AG08395 (cell line): ENCODE results near the gene TEX29.

Experiments used
- DNase-seq: peaks from one replicate; pipeline ENCODE4 v3.0.0; 2012; ENCODE audit warnings: mixed read lengths, low spot score

Gene TEX29

GRCh38 chr13:111319998-111320911, at the start of gene TEX29:
TEX29 (plus strand) TSS chr13:111320642; CDS start chr13:111320891, 249 bp downstream.
- no peak for DNase-seq

DNA sequence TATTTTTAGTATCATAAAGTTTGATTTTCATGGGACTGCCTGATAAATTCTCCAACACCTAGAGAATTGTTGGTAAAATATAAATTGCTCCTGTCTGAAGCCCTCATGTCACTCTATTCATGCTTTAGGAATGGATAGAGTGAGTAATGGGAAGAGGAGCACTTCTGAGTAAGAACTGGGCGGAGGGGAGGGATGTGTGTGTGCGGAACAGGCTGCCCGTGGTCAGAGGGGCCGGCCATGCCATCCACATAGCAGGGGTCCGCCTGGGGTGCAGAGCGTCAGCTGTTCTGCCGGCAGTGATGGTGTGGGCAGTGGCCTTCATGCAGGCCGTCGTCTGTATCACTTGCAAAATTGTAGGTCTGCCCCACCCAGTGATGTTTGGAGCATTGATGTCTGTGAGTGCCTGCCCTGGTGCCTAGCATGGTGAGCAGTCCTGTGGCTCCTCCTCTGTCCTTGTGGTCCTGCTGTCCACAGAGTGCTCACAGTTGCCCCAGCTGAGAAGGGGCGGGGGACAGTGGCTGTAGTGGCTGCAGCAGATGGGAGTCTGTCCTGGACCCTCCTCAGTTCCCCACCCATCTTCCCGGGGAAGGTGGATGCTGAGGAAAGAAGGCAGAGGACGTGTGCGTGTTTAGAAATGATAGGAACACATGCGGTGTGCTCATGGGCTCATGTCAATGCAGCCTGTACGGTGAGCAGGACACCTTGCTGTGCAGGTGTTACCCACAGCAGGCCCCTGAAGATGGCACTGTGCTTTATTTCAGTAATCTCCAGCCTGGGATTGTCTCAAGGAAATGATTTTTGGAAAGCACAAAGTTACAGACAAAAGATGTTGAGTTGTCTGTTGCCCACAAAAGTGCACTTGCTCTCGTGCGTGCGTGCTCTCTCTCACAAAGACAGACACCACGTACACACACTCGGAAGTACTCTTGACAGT, 49.4 kb upstream of the TEX29 start:
- peak; percentile 33 for DNase-seq

- no peak for DNase-seq
Observed at GRCh38 chr13:111272117-111272516, 48.3 kb upstream of the TEX29 start.

DNA sequence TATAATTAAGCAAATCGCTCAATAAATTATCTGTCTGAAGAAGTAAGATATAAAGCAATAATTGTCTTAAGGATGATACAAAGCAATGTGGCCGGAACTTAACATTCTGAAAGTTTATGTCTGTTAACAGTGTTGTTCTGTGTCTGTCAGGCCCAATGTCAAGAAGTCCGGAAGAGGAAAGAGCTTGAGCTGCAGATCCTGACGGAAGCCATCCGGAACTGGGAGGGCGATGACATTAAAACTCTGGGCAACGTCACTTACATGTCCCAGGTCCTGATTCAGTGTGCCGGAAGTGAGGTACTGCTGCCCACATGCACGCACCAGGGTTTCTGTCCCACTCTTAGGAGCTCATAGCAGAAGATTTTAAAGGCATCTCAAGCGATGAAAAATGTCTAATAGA, 45.1 kb upstream of the TEX29 start:
- DNase-seq: no peak

DNA sequence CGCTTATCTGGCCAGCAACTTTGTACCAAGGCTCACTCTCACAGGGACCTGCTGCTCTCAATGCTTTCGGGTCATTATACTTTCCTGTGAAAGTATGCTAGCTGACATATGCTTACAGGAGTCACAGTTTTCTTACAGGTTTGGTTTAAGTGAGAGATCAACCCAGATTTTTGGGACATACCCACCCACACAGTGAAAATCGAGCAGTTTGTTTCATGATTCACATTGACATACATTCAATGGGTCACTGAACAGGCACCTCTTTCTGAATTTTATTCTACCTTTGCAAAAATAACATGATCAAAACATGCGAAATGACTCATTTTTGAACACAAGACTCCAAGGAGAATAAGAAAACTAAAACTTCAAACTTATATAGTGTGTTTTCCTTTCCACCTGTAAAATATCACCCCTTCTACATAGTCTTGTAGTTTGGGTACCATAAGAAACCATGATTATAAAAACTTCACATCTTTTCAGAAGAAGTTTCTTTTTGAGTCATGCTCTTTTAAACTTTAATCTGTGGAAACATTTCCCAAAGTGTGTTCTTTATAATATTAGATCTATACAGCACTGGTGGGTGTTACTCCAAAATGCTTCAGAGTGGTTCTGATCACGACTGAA, 44.3 kb upstream of the TEX29 start:
- no peak for DNase-seq

DNA sequence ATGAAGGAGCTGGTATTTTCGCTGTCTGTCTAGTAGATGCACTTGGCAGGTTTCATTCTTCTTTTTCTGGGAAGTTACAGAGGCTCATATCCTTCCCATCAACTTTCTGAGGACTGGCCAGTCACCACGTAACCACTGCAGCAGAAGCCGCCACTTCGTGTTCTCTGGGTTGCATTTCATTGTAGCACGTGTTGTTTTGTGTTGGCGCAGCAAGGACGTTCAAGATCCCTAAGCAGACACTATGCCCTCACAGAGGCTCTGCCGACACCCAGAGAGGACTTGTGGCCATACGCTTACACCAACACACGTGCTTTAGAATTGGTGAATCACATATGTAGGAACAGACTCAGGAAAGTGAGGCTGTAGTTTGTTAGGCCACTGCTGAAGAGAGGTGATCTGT, 42.2 kb upstream of the TEX29 start:
- DNase-seq: no peak

DNA sequence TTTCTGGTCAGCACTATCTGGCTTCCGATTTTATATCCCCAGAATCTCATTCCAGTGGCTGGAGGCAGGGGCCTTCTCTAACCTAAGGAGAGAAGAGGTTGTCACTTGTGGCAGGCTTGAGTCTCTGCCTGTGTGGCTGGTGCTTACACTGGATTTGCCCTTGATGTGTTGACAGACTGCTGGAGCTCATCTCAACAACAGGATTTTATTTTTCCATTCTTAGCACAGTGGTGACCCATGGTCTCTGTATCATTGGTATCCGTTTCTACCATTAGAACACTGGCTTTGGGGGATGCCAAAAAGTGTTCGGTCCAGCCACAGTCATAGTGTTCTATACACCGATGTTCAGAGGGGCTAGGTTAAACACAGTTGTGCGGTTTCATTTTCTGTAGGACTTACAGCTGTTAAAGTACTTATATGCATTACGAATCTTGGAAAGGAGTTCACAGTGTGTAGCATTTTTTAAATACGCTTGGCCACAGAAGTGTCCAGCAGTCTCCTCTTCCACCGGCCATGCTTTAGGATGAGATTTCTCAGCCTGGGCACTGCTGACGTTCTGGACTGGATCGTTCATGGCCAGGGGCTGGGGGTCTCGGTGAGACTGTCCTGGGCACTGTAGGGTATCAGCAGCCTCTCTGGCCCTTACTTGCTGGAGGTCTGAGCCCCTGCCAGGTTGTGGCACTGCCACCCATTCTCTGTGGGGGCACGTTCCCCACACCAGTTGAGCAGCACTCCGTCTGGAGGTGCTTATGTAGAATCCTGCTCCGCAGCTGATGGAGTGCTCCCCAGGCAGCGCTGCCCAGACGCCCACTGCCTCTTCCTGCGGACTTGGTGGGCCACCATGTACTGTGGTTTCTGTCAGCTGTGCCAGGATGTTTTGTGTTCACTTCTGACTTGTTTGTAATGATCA, 41.4 kb upstream of the TEX29 start:
- DNase-seq: no peak

DNA sequence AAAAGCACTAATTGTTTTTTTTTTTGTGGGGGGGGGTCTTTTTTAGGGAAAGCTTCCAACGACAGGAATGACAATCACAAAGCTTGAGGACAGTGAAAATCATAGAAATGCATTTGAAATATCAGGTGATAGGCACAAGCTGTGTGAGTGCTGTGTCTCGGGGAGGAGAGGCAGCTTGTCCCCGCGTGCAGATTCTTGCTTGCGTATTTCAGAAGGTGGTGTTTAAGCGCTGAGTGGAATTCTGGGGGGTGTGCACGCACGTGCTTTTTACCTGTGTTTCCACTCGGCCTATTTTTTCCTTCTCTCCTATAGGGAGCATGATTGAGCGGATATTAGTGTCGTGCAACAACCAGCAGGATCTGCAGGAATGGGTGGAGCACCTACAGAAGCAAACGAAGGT, 40.2 kb upstream of the TEX29 start:
- DNase-seq: no peak

GRCh38 chr13:111280681-111281585, 39.5 kb upstream of the TEX29 start:
- peak; percentile 13 for DNase-seq

DNA sequence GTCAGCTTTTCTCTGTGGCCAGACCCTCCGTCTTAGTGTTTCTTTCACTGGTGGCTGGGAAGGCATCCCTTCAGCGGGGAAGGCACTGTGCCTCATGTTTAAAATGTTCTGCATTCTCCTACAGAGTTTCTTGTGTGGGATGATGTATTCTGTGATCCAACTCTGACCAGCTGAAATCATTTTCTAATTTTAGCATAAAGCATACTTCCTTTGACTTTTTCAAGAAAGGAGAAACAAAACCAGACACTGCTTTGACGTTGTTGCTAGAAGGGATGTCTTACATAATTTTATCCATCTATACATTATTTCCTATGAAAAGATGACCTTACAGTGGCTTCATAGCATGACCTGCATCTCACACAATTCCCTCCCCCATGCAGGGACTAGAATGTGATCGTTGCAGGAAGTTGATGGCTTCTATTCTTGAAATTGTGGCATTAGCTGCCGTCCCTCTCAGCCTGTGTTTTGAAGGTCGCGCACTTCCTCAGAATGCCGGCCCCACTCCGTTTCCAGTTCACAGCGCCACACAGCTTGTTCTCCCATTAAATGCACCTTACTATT, 38.6 kb upstream of the TEX29 start:
- DNase-seq: peak; percentile 18

GRCh38 chr13:111282425-111282824, 38.0 kb upstream of the TEX29 start:
- no peak for DNase-seq

DNA sequence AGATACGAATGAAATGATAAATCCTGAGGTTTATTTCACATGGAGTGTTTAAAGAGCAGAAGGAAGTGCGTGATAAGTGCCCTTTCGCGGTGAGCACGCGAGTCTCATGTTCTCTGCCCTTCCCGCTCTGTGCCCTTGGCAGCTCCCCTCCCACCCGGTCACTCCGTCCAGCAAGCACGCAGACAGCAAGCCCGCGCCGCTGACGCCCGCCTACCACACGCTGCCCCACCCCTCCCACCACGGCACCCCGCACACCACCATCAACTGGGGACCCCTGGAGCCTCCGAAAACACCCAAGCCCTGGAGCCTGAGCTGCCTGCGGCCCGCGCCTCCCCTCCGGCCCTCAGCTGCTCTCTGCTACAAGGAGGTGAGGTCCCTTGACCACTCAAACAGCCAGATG, 37.4 kb upstream of the TEX29 start:
- DNase-seq: no peak

DNA sequence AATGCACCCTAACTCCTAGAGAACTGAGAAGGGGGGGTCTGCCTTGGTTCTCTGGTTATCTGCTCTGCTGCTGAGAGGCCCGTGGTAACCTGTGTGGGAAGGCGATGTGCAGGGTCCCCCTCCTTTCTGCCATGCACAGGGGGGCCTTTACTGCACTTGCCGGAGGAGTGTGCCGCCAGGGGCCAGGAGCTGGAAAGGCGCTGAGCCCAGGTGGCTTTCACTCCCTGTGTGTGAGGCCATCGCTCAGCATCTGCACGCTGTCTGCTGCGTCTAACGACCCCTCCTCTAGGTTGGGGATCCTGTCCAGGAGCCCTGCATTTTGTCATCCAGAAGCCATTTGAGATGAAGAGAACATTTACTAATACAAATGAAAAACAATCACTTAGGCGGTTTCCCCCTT, 37.0 kb upstream of the TEX29 start:
- DNase-seq: no peak

DNA sequence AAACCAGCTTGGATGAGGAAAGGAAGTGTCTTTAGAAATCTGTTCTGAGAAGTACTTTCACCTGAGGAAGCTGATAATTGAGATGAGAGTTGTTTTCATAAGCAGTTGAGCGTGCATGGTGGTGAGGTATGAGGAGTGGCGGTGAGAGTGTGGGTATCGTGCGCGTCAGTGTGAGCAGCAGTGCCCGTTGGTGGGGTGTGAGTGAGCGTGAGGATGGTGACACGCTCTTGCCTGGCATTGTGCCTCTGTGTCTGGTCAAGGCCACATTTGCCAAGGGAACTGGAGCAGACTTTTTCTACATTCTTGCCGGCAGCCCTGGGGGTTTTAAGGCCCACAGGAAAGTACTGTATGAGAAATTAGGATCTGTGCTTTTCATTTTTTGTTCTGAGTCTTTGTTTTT, 36.5 kb upstream of the TEX29 start:
- peak; percentile 64 for DNase-seq

GRCh38 chr13:111284565-111284964, 35.9 kb upstream of the TEX29 start:
- no peak for DNase-seq

DNA sequence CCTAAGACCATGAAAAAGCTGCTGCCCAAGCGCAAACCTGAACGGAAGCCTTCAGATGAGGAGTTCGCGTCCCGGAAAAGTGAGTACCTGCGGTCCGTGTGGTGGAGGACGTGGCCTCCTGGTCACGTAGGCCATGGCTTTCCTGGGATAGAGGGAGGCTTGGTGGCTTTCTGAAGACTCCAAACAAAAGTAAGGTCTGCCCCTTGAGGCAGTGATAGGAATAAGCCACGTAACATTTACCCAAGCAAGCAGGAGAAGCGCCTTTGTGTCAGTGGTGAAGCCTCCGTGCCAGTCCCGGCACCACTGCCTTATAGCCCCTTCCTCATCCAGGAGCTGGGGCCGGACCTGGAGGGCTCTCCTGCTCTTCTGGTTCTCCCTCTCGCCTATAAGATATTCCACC, 34.3 kb upstream of the TEX29 start:
- no peak for DNase-seq

DNA sequence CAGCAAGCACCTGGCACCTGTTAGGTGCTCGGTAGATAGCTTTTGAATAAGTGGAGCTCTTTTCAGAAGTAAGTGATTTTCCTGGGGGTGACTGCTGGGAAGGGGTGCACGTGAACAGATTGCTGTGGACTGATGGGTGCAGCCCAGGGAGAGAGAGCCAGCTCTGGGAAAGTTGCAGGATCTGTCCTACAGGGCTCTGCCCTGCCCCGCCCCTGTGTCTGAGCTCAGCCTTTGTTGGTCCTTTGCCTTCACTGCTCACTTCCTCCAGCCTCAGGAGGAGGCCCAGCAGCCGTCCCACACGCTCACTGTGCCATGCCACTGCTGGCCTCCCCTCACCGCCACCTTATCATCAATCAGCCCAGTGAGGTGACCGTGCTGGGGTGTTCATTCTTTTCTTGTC, 33.7 kb upstream of the TEX29 start:
- no peak for DNase-seq

DNA sequence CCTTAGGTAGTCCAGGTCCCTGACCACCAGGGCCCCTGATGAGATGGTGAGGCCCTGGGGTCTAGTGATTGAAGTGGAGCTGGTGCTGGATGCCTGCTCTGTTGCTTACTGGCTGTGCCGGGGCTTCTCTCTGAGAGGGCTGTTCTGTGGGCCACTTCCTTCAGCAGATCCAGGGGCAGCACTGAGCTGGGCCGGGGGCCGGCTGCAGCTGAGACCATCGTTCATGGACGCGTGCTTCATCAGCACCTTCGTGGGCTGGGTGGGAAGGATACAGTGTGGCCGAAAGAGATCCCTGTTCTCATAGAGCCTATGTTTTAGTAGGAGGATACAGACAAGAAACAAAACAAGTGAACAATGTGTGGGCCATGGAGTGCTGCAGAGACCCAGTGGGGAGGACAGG, 33.2 kb upstream of the TEX29 start:
- no peak for DNase-seq

DNA sequence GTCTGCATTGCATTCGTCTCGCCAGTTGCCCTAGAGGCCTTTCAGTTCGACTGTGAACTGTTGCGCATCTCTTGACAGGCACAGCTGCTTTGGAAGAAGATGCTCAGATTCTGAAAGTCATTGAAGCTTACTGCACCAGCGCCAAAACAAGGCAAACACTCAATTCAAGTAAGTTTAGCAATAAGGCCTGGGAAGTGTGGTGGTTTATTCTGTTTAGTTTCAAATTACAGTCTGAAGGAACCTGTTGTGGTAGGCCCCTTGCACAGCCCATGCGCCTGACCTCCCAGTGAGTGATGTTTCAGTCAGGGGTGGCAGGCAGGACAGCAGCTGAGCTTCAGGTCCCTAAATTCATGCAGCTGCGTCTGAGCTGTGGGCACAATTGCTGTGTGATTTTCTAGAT, 32.2 kb upstream of the TEX29 start:
- no peak for DNase-seq

- no peak for DNase-seq
Observed at GRCh38 chr13:111289251-111289650, 31.2 kb upstream of the TEX29 start.
